HG03135 (cell line): ENCODE data around the gene GSTP1.

Experiments
- ATAC-seq: cut with Tn5 transposase; IDR thresholded peaks from one replicate; pipeline ENCODE4 v1.9.1; 2021; ENCODE audit warnings: mild to moderate bottlenecking, moderate library complexity; ENCODE audit not compliant: unreplicated experiment

Gene GSTP1

DNA sequence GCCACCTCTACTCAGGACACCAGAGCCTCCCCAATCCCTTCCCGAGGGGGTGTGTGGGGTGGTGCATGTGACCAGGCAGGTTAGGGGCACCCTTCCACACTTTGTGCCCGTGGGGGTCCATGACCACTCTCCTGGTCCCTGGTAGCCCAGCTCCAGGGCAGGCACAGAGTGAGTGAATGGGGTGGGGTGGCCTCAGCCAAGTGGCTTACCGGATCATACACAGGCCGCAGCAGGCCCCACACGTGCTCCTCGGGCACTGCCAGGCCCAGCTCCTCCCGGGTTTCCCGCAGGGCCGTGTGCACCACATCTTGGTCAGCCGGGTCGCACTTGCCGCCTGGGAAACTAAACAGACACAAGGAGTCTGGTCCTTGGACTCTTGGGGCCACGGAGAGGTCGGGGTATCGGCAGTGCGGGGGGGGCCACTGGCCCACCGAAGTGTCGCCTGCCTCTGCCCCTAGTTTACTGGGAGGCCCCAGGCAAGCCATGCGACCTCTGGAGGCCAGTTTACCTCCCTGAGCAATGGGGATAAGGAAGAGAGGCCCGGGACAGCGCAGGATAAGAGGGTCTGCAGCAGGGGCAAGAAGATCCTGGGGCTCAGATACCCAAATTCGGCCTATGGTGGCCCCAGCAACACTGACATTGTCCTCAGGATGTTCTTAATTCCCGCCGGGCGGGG is 45.2 kb downstream of the GSTP1 start:
- ATAC-seq = no peak

DNA sequence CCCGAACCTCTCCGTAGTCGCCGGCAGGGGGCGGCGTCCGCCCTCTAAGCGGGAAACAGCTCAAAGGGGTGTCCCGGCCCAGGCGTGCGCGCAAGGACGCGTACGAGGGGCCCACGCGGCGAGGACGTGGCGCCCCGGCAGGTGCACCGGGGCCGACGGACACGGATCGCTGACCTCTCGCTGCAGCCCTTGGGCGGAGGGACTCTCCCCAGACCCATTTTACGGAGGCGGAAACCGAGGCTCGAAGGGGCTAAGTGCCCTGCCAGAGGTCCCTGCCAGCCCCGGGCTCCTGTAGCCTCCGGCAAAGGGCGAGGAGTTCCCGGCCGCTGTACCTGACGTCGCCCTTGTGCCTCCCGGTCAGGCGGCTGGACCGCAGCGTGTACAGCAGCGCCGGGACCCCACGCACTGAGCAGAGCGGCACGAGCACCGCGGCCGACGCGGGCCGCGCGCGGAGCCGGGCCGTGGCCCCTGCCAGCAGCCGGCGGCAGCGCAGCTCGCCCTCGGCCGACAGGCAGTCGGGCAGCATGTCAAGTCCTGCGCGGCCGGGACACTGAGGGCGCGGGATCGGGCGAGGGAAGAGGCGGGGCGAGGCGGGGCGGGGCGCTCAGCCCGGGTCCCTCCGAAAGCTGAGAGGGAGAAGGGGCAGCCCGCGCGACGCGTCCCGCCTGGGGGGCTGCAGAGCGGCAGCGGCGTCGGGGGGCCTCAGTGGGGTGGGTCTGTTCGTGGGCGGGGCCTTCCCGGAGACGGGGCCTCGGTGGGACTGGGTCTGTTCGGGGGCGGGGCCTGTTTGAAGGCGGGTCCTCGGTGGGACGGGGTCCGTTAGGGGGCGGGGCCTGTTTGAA is 46.0 kb downstream of the GSTP1 start, which contains the start of gene NUDT8:
NUDT8 (minus strand) TSS at position 552 of the 842 bp plus-strand sequence; CDS start at position 526, 26 bp downstream.
- ATAC-seq = peak; percentile 52

DNA sequence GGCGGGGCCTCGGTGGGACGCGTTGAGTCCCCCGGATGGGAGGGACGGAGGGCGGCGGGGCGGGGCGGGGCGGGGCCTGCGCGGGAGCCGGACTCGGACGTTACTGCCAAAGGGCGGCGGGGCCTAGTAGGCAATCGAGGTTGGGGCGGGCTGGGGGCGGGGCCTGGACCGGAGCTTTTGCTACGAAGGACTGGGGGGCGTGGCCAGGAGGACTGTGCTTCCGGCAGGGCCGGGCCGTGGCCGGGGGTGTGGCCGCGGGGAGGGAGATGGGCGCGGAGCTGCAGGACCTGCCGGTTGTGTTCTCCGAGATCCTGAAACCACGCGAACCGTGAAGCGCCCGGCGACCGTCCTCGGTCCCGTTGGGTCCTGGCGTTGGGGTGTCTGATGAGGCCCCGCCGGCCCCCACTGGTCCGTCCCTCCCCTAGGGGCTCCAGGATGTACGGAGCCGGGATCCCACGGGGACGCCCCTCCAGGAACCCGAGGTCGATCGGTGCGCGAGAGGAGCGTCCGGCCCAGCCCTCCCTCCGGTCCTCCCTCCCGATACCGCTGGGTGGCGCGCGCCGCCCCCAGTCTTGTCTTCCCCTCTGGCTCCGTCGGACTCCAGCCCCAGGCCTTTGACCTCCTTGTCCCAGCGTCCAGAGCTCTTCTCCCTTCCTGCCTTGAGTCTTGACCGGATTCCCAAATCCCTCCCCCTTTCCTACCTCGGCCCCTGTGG is 46.8 kb downstream of the GSTP1 start:
- peak; percentile 55 for ATAC-seq

DNA sequence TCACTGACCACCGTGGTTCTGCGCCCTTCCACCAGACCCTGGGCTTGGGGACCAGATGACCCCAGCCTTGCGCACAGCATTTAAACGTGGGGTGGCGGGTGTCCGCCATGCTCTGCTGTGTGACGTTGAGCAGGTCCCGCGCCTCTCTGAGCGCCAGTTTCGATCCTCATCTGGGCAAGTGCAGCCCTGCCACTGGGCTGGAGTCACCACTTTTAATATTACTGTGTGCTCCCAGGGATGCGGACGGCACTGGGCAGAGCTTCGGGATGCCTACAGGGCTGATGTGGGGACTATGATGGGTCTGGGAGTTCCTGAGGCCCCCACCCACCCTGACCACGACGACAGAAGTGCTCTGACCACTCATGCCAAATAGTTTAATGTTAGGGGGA is 47.3 kb downstream of the GSTP1 start:
- no peak for ATAC-seq

DNA sequence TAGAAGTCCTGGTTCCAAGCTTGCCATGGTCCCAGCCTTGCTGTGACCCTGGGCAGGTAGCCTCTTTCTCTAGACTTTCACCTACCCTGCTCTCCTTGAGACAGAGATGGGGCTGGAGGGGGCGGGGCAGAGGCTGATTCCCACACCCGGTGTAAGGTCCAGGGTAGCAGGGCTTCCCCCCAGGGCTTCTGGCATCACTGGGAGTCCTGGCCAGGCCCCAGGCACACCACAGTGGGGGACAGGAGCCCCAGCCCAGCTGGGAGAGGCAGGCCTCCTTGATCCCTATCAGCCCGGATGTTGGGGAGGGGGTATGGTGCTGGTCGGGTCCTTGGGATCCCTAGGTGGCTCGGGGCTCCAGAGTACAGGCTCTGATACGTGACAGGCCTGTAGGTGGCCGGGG is 47.8 kb downstream of the GSTP1 start:
- no peak for ATAC-seq

DNA sequence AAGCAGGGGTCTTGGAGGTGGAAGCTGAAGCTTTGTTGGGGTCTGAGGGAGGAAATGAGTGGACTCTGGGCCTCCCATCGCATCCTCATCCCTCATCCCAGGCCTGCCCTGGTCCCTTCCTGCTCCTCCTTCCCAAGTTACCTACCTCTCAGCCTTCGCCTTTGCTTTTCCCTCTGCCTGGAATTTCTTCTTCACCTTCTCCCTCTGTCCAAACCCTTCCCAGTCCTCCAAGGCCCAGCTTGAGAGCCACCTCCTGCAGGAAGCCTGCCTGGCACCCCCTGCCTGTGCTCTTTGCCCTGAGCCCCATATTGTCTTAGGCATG is 48.2 kb downstream of the GSTP1 start:
- ATAC-seq = no peak

DNA sequence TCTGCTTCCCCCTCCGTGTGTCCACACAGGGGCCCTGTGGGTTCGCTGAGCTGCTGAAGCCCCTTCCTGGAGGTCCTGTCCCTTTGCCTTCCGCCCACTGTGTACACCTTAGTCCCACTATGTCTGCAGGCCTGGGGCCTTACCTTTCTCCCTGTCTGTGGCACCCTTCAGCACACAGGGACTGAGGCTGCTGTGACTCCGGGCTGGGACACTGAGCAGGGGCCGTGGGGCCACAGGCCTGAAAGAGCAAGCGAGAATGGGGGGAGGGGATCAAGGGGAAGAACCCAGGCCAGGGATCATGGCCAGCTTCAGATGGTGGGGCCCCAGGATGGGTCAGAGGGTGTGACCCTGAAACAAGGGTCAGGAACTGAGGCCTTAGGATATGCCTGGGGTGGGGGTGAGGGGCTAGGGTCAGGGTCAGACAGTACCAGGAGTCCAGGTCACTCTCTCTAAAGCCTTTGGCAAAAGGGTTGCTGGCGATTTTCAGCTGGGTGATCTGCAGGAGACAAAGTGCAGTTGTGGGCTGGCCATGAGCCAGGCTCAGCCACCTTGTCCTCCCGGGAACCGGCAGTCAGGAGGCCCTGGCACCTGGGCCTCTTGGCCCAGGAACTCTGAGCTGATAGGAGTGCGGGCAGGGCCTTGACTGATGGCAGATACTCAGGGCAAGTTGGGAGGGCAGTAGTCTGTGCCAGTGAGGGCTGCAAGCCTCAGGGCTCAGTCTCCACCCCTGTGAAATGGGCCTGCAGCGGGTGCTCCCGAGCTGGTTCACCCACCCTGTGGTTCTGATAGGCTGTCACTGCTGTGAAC is 48.8 kb downstream of the GSTP1 start:
- ATAC-seq = no peak

DNA sequence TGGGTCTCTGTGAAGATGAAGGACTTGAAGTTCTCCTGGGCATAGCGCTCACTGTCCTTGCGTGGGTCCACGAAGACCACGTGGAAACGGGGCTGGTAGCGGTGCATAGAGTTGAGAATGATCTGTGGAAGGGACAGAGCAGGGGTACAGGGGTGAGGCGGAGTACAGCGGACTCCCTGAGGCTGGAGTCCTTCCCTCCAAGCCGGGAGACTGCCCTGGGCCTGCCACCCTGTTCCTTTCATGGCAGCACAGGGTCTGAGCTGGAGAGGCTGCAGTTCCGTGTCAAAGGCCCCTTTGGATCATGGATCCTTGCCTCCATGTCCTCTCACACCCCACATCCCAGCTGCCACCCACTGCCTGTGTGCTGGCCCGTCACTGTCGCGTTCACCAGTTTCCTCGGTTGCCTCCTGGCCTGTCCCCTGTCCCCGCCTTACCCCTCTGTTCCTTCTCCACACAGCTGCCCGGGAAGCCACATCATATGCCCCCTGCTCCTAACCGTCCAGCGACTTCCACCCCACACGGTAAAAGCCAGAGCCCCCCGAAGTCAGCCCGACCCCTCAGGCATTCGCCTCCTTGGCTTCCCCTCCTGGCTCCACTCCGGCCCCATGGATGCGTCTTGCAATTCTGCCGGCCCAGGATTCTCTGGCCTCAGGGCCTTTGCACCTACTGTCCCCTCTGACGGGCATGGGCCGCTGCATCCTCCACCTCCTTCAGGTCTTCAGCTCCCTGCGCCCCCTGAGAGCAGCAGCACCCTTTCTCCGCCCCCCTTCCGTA is 49.6 kb downstream of the GSTP1 start:
- ATAC-seq = no peak

DNA sequence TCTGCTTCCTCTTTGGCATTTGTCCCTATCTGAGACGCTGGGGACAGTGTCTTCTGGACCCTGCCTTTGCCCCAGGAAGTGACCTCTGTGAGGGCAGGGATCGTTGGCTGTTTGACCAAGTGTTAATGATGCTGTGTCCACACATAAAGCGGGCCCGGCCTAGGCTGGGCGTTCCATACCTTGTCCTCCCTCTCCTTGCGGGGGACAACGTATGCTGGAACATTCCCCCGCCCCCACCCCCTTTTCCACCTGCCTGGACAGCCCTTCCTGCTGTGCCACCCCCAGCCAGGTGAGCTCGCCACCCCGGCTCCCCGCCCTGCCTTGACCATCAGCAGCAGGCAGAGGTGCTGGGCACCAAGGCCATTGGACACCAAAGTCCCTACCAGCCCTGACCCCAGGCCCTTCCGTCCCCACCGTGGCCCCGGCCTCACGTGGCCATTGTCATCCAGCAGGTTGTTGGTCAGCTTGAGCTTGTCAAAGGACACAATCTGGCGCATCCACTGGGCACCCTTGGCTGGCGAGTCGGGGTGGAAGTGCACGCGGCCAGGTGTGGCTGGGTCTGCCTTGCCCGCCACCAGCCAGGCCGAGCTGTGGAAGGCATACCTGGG is 50.2 kb downstream of the GSTP1 start:
- ATAC-seq = no peak

DNA sequence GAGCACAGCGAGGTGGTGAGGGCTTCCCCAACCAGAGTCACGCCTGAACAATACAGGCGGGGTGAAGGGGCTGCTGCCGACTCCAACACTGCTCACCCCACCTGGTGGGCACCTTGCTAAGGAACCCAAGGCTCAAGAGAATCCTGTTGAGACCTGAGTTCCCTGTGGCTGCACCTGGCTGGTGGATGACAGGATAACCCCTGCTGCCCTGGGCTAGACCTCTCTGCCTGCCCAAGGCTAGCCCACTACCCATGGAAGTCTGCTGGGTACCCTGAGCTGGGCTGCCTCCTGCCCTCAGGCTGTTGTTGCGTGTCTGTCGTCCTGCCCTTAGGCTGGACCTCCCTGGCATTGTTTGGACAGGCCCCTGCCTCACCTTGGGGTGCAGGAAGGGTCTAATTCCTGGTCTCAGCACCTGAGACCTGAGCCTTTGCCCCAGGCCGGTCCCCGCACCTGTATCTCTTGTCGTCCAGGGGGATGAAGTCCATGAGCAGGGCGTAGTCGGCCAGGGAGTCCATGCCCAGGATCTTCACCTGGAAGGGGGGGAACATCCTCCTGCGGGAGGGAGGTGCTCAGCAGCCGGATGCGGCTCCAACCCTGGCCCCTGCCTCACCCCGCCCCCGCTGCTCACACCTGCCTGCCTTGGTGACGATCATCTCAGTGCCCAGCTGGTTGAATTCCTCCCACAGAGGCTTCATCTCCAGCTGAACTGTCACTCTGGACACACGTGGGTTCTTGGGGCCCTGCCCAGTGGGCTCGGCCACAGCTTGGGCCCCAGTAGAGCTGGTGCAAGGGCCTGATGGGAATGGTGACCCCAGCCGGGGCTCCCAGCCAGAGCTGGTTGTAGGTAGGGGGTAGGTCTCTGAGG is 51.0 kb downstream of the GSTP1 start:
- ATAC-seq = no peak

DNA sequence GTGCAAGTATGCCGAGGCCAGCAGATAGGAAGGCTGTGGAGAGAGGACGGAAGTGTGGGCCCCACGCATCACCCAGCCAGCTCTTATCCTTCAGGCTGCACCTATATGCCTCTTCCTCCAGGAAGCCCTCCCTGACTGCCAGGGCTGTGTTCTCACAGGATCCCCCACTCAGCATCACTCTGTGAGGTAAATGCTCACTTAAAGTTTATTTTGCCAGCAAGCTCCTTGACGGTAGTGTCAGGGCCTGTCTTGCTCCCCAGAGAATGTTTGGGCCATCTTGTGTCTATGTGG is 51.6 kb downstream of the GSTP1 start:
- ATAC-seq = no peak
